GM19463 (cell line): ENCODE data around the gene ADAD2.
"Not testable (repeated sequence)": the region's sequence is repeated elsewhere in the genome, so short reads cannot be mapped to it uniquely, and the experiment has no call there.

ENCODE experiments used
- ATAC-seq: cut with Tn5 transposase; IDR thresholded peaks from one replicate; pipeline ENCODE4 v1.9.1; 2021; ENCODE audit warnings: mild to moderate bottlenecking, moderate library complexity; ENCODE audit not compliant: unreplicated experiment

Gene ADAD2

DNA sequence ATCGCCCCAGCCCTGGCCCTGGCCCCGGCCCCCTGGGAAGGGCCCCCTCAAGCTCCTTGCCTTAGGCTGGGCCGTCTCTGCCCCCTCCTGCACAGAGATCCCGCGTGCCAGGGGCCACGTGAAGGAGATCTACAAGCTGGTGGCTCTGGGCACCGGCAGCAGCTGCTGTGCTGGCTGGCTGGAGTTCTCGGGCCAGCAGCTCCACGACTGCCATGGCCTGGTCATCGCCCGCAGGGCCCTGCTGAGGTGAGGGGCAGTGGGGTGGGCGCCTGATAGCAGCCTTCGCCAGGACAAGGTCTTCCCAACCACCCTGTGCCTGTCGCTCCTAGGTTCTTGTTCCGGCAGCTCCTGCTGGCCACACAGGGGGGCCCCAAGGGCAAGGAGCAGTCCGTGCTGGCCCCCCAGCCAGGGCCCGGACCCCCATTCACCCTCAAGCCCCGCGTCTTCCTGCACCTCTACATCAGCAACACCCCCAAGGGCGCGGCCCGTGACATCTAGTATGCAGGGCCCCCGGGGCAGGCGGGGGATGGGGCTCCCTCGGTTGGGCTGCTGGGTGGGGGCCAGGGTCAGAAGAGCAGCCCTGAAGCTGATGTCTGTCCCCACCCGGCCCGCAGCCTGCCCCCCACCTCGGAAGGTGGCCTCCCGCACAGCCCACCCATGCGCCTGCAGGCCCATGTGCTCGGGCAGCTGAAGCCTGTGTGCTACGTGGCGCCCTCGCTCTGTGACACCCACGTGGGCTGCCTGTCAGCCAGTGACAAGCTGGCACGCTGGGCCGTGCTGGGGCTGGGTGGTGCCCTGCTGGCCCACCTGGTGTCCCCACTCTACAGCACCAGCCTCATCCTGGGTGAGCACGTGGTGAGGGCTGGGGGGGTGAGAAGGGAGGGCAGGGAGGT is 4.5 kb downstream of the ADAD2 start:
- no peak for ATAC-seq

DNA sequence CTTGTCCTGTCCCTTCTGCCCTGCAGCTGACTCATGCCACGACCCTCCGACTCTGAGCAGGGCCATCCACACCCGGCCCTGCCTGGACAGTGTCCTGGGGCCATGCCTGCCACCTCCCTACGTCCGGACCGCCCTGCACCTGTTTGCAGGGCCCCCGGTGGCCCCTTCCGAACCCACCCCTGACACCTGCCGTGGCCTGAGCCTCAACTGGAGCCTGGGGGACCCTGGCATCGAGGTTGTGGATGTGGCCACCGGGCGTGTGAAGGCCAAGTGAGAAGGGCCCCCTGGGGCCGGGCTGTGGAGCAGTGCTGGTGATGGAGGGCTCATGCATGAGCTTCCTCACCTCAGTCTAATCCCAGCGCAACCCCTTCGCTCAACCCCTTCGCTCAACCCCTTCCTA is 5.1 kb downstream of the ADAD2 start:
- no peak for ATAC-seq

DNA sequence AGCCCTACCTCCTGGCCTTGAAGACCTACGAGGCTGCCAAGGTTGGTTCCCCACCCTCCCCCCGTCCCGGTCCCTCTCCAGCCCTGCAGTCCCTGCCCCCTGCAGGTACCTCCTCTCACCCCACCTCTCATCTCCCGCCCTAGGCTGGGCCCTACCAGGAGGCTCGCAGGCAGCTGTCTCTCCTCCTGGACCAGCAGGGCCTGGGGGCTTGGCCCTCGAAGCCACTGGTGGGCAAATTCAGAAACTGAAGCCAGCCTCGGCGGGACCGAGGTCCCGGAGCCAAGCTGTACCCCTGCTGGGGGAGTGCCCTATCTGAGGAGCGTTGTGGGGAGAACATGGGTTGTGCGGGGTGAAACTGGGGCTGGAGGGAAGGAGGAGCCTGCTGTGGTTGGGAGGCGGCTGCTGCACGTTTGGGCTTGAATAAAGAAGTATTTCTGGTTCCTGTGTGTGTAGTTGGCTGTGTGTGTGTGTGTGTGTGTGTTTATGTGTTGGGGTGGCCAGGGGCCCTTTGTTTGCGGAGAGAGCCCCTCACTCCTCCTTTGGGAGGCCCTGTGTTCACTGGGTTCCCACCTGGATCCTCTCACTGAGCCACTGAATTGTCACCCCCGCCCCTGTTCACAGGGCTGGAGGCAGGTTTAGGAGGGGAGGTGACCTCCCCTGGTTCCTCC is 5.9 kb downstream of the ADAD2 start:
- no peak for ATAC-seq

DNA sequence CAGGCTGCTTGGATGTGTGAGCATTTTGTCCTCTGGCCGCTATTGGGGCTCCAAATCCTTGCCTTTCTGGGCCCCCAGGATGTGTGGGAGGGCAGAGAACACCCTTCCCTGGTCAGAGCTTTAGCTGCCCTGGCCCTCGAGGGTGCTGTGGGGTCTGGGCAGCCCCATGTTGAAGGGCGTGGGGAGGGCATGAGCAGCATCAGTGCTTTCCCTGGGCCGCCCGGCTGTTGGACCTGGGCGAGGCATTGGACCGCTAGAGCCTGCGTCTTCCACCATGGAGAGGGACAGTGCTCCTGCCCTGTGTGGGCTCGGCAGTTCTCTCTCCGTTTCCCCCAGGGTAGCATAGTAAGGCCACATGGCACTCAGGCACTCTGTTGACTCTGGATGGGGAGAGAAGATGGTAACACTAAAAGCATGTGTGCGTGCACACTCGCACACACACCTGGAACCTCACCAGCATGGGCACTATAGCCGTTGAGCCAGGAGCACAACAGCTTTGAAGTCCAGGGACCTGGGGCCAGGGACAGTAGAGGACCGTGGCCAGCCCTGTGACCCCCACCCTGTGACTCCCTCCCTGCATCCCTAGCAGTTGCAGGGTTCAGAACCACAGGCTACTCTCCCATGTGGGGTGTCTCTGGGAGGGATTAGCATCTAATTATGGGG is 6.6 kb downstream of the ADAD2 start:
- no peak for ATAC-seq

DNA sequence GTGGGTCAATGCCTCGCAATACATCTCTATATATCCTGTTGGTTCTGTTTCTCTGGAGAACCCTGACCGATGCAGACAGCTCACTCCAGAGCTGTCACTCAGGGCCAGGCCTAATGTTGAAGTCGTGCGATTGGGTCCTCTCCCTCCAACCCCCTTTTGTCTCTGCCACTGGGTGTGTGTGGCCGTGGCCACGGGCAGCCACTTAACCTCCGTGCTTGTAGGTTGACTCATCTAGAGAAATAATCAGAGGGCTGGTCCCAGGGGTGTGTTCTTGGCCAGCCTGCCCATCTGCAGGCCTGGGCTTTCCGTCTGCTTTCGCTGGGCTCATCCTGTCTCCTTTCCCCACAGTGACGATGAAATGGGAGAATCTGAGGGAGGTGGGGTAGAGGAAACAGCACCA is 7.4 kb downstream of the ADAD2 start:
- no peak for ATAC-seq

DNA sequence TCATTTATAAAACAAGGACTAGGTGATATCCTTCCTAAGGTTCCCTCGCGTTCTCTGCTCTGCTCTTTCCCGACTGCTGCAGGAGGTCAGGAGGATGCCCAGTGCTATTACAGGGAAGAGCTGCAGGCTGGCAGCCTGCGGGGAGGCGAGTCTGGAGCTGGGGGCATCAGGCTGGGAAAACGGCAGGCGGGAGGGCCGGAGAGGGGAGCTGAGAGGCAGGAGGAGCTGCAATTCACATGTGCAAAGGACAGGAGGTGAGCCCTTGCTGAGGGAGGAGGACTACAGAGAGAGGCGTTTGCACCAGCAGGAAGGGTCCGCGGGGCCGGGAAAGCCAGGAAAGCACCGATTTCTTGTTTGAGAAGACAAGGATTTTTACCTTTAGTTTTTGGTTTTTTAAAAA is 8.1 kb downstream of the ADAD2 start:
- ATAC-seq: no peak

DNA sequence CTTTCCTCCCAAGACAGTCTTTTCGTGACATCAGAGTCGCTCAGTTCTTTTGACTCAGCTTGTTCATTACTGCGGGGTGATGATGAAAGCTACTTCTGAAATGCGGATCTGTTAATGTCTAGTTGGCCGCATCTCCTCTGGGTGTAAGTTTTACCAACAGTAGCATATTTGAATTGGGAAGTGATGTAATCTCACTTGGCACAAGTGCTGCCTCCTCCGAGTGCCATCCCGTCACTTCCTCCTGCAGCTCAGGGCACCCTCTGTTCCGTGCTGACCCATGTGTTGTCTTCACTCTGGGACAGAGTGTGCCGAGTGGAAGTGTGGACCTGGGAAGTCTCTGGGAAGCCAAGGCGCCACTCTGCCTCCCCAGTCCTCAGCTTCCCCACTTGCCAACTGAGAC is 8.9 kb downstream of the ADAD2 start:
- ATAC-seq: no peak

DNA sequence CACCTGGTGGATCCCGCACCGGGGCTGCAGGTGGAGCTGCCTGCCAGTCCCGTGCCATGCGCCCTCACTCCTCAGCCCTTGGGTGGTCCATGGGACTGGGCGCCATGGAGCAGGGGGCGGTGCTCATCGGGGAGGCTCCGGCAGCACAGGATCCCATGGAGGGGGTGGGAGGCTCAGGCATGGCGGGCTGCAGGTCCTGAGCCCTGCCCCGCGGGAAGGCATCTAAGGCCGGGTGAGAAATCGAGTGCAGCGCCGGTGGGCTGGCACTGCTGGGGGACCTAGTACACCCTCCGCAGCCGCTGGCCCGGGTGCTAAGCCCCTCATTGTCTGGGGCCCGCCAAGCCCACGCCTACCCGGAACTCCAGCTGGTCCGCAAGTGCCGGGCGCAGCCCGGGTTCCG is 13.6 kb downstream of the ADAD2 start:
- not testable (repeated sequence) for ATAC-seq

DNA sequence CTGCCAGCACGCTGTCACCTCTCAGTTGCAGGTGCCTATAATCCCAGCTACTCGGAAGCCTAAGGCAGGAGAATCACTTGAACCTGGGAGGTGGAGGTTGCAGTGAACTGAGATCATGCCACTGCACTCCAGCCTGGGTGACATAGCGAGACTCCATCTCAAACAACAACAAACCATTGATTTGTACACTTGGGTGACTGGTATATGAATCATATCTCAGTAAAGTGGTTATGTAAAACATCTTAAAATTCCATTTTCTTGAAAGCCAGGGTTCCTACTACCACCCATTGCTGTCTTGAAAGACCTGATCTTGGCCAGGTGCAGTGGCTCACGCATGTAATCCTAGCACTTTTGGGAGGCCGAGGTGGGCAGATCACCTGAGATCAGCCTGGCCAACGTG is 14.2 kb downstream of the ADAD2 start:
- not testable (repeated sequence) for ATAC-seq

DNA sequence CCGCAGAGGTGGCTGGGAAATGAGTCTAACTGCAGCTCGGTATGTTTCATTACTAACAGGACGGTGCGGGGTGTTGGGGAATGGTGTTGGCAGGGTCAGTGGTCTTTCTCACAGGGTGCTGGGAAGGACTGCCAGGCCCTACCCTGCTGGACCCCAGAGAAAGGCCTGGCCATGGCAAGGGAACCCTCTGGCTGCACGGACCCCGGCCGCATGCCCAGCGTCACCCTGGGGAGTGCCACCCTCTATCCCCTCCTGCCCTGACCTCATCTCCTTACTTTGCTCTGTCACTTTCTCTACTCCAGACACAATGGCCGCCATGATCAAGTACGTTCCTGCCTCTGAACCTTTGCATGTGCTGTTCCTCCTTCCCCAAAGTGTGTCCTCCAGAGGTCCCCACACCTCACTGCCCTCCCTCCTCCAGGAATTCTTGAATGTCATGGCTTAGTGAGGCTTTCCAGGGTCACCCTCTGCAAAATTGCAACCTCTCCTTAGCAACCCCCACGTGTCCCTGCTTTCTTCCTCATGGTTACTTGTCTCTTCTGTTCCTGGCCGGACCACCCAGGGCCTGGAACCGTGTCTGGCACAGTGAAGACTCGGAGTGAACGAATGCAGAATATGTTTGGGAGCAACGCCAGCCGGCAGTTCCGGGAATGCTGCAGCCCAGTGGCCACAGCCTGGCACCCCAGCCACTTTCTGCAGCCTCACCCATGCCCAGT is 15.2 kb downstream of the ADAD2 start:
- ATAC-seq: no peak

DNA sequence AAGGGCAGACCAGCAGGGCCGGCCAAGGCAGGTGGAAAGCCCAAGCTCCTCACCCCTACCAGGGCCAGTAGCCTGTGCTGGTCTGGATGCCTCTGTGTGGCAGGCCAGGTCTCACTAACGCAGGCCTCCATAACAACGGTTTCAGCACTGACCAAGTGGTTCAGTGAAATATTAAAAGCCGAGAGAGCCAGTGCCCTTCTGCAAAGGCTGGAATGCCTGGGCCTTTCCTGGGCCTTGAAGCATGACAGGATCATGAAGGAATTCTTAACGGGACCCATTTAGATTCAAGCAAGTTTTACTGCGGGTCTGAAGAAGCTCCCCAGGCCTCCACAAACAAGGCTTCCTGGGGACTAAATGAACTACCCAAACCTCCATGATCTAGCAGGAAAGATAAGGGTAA is 16.3 kb downstream of the ADAD2 start:
- ATAC-seq: no peak

DNA sequence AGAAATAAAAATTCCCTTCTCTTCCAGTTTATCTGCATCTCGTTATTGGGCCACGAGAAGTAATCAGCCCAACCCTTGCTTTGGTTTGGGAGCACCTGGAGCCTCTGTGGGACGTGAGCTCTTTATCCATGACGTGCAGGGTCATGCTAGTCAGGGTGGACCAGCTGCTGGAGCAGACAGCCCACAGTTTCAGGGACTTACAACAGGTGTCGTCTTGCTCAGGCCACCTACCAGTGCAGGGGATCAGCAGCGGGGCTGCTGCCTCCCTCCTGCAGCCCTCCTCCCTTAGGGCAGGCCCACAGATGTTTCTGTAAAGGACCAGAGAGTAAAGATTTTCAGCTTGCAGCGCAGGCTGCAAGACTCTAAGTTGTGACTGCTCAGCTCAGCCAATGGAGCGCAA is 16.9 kb downstream of the ADAD2 start:
- ATAC-seq: no peak

DNA sequence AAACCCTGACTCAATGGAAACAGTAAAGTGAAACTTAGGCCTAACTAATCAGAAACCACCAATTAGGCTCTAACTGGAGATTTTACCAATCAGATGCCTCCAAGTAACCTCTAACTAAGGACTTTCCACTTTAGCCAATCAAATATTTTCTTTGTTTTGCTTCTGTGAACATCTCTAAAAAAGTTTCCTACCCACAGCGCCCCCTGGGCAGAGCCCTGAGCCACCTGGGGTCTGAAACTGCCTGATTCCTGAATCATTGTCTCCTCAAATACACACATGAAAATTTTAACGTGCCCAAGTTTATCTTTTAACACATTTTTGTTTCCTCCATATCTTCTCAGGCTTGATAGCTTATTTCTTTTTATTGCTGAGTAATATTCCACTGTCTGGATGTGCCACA is 19.0 kb downstream of the ADAD2 start:
- ATAC-seq: no peak

DNA sequence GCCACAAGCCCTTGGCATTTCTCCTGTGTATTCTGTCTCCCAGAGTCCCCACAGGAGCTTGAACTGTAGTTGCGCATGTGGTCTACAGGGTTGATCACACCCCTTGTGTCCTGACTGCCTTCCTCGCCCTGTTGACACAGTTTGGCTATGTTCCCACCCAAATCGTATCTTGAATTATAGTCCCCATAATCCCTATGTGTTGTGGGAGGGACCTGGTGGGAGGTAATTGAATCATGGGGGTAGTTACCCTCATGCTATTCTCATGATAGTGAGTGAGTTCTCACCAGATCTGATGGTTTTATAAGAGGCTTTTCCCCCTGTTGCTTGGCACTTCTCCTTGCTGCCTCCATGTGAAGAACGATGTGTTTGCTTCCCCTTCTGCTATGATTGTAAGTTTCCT is 21.2 kb downstream of the ADAD2 start:
- ATAC-seq: no peak

DNA sequence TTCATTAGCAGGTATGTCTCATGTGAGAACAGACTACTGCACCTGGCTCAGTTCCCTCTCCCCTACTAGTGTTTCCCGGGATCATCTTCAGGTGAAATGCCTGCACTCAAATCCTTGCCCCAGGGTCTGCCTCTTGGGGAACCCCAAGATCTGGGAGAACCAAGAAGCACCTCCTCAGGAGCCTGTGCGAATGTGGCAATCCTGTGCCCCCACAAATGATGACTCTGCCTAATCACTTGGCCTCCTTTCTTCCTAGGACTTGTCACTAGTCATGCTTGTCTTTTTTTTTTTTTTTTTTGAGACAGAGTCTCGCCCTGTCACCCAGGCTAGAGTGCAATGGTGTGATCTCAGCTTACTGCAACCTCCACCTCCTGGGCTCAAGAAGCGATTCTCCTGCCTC is 21.7 kb downstream of the ADAD2 start:
- no peak for ATAC-seq

DNA sequence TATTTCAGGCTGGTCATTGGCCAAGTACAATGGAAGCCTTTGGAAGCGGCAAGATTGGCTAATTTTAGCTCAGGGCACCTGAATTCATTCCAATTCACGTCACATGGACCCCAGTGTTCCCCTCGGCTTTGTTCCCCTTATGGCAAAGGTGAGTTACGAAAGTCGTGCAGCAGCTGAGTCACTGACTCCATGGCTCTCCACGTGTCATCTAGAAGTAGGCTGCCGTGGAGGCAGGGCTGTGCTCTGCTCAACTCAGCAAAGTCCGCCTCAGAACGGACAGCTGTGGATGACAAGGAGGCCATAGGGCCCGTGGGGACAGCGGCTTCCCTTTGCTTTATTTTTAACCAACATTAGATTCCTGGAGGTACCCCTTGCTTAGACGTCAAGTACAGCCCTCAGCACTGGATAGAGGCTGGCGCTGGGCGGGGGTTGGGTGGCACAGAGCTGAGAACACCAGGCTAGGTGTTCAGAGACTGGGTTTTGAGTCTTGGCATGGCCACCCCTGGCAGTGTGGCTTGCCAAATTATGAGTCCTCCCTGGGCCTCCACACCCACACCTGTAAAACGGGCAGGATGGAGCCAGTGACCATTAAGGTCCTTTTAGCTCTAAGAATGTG is 23.6 kb downstream of the ADAD2 start:
- ATAC-seq: no peak

DNA sequence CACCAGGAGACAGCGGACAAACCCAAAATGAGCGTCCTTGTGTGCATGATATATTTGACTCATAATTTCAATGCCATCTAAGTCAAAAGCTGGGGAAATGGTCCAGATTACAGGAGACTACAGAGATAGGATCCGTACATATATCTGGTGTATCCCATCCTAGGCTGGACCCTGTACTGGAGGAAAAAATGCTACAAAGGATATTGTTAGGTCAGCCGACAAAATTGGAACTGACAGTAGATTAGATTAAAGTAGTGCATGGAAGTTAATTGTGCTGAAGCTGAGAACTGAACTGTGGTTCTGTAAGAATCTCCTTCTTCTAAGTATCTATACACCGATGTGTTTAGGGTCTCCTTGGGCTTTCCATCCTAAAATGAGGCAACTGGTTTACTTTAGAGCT is 24.6 kb downstream of the ADAD2 start:
- ATAC-seq: no peak

DNA sequence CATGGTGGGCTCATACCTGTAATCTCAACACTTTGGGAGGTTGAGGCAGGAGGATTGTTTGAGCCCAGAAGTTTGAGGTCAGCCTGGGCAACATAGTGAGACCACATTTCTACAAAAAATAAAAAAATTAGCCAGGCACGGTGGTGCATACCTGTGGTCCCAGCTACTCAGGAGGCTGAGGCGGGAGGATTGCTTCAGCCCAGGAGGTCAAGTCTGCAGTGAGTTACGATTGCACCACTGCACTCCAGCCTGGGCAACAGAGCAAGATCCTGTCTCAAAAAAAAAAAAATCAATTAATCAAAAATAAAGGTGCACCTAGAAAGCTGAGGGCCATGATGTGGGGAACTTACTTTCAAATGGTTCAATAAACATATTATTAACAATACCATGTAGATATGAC is 25.2 kb downstream of the ADAD2 start:
- ATAC-seq: not testable (repeated sequence)

DNA sequence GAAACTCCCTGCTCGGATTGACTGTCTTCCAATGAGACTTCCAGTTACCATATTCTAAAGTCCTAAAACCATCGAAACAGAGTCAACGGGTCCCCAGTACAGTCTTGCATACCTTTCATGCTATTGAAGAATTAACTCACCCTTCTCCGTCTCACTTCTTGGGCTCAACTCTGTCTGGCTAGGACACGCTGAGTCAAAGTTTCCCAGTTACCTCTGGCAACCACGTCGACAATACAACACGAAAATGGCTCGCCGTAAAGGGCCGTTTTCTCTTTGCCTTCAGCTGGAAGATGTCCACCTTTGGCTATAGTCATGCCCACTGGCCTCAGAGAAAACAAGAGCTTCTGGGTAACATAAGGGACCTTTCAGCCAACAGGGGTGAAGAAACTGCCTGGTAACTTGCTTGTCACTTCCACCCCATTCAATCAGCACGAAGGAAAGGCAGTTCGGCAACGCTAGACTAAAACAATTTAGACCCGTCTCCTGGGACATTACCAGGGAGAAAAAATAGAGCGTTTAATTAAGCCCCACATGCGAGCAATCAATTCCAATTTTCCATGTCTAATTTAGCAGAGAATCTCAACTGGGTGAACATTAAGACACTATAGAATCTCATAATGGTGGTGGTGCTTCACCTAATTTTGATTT is 27.3 kb downstream of the ADAD2 start:
- no peak for ATAC-seq

DNA sequence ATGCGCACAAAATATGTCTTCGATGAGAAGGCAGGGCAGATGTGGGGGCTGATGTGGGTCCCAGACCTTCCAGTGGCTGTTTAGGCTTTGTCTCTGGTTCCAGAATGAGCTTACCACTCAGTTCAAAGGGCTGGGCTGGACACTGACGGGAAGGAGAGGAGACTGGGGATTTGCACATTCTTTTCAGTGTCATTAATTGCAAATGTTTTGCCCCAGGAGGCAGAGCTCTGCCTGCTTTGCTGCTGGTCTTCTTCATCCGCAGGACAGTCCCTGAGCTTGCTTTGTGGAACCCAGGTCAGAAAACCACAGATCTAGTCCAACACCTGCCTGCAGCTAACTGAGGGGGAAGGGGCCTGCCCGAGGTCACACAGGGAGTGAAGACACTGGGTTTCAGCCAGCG is 28.0 kb downstream of the ADAD2 start:
- ATAC-seq: no peak
